Measurements from ENCODE around the gene CD84. TPM values are rescaled to one million over a fixed set of nuclear protein-coding genes. Genes with fewer than 3 reads are reported as not detected.

The CD84 gene
- total RNA-seq, 1 experiment from 2014 or later, result not detected

- Histone ChIP-seq H3K4me1 (peaks cover 25% of the 10 kb centered on the region), H3K27me3 (replicated peaks; ENCODE audit: control insufficient read depth, insufficient read depth, low read length) (no peaks in the 10 kb centered on the region), H3K4me3 (ENCODE audit: low read depth, low read length) (no peak overlapping the region), H3K36me3 (ENCODE audit: control insufficient read depth, insufficient read depth, low read length) (no peaks in the 10 kb centered on the region; the same call in 1 of the 2 replicates), H3K9me3 (no peaks in the 10 kb centered on the region)
- TF ChIP-seq CTCF (IDR thresholded peaks at IDR 0.05; ENCODE audit: insufficient read depth in 1 of 2, low read depth in 1 of 2, low read length in 1 of 2, severe bottlenecking in 1 of 2, unreplicated experiment in 1 of 2), result peak; percentile 18 to 37
- Mint-ChIP-seq H3K9me3 (ENCODE audit: unreplicated experiment) (no peaks in the 10 kb centered on the region), H3K4me1 (ENCODE audit: low read depth, unreplicated experiment) (peaks cover 23% of the 10 kb centered on the region), H3K36me3 (ENCODE audit: insufficient read depth, unreplicated experiment) (no peaks in the 10 kb centered on the region), H3K27me3 (ENCODE audit: insufficient read depth, unreplicated experiment) (no peaks in the 10 kb centered on the region), H3K27ac (ENCODE audit: unreplicated experiment) (no peak overlapping the region), H3K4me3 (ENCODE audit: unreplicated experiment) (no peak overlapping the region)
- DNase-seq, result peak in 1 of 2 experiments; percentile 36
- BruUV-seq (replicated peaks), result no TSS peak
- CTCF ChIA-PET, result no interaction called here
- POLR2A ChIA-PET, result interaction anchor here (0.7 kb wide), 1 partner anchor 134 kb away, joined by 3 read pairs; no protein-coding TSS in a partner anchor
- intact Hi-C loops (cut with micrococcal nuclease; ENCODE audit: unreplicated experiment), result loop anchor here (1.0 kb wide), 1 partner anchor 63 kb away; no protein-coding TSS in a partner anchor
Measured at GRCh38 chr1:160544647-160545046, 34.6 kb downstream of the CD84 start.

GRCh38 chr1:160542303-160542945 lies 36.9 kb downstream of the CD84 start:
- no peaks in the 10 kb centered on the region for H3K9me3 Mint-ChIP-seq (ENCODE audit: unreplicated experiment)
- ChIA-PET POLR2A (no interaction called here), CTCF (no interaction called here)
- DNase-seq, result no peak
- Histone ChIP-seq H3K27me3 (replicated peaks; ENCODE audit: control insufficient read depth, insufficient read depth, low read length) (no peaks in the 10 kb centered on the region), H3K4me3 (ENCODE audit: low read depth, low read length) (no peak overlapping the region), H3K9me3 (peaks cover 5% of the 10 kb centered on the region; the same call in 1 of the 2 replicates), H3K36me3 (ENCODE audit: control insufficient read depth, insufficient read depth, low read length) (no peaks in the 10 kb centered on the region; the same call in 1 of the 2 replicates), H3K4me1 (peaks cover 37% of the 10 kb centered on the region)
- no peak overlapping the region for H3K27ac Mint-ChIP-seq (ENCODE audit: unreplicated experiment)
- intact Hi-C loops (cut with micrococcal nuclease; ENCODE audit: unreplicated experiment), result no loop called here
- BruUV-seq (replicated peaks), result no TSS peak
- no peak overlapping the region for H3K4me3 Mint-ChIP-seq (ENCODE audit: unreplicated experiment)
- TF ChIP-seq CTCF (IDR thresholded peaks at IDR 0.05; ENCODE audit: insufficient read depth in 1 of 2, low read depth in 1 of 2, low read length in 1 of 2, severe bottlenecking in 1 of 2, unreplicated experiment in 1 of 2), result no peak
- H3K27me3 Mint-ChIP-seq (ENCODE audit: insufficient read depth, unreplicated experiment), result no peaks in the 10 kb centered on the region
- no peaks in the 10 kb centered on the region for H3K36me3 Mint-ChIP-seq (ENCODE audit: insufficient read depth, unreplicated experiment)
- peaks cover 36% of the 10 kb centered on the region for H3K4me1 Mint-ChIP-seq (ENCODE audit: low read depth, unreplicated experiment)

- intact Hi-C loops (cut with micrococcal nuclease; ENCODE audit: unreplicated experiment), result no loop called here
- Histone ChIP-seq H3K9me3 (peaks cover 9% of the 10 kb centered on the region; the same call in 1 of the 2 replicates), H3K27me3 (replicated peaks; ENCODE audit: control insufficient read depth, insufficient read depth, low read length) (no peaks in the 10 kb centered on the region), H3K4me3 (ENCODE audit: low read depth, low read length) (no peak overlapping the region), H3K4me1 (peaks cover 37% of the 10 kb centered on the region), H3K36me3 (ENCODE audit: control insufficient read depth, insufficient read depth, low read length) (no peaks in the 10 kb centered on the region; the same call in 1 of the 2 replicates)
- no TSS peak for BruUV-seq (replicated peaks)
- Mint-ChIP-seq H3K27ac (ENCODE audit: unreplicated experiment) (no peak overlapping the region), H3K9me3 (ENCODE audit: unreplicated experiment) (no peaks in the 10 kb centered on the region), H3K4me1 (ENCODE audit: low read depth, unreplicated experiment) (peaks cover 36% of the 10 kb centered on the region), H3K36me3 (ENCODE audit: insufficient read depth, unreplicated experiment) (no peaks in the 10 kb centered on the region), H3K4me3 (ENCODE audit: unreplicated experiment) (no peak overlapping the region), H3K27me3 (ENCODE audit: insufficient read depth, unreplicated experiment) (no peaks in the 10 kb centered on the region)
- ChIA-PET POLR2A (no interaction called here), CTCF (no interaction called here)
- no peak for DNase-seq
- no peak for TF ChIP-seq CTCF (IDR thresholded peaks at IDR 0.05; ENCODE audit: insufficient read depth in 1 of 2, low read depth in 1 of 2, low read length in 1 of 2, severe bottlenecking in 1 of 2, unreplicated experiment in 1 of 2)
Measured at GRCh38 chr1:160541622-160542302, 37.5 kb downstream of the CD84 start.

Data from Caco-2 (cell line).